OCI-M1 (cell line): ENCODE measurements around the gene XXYLT1.
A peak's percentile ranks its signal among the peaks of the same experiment; 100 is the strongest.
"Not testable (repeated sequence)": the region's sequence is repeated elsewhere in the genome, so short reads cannot be mapped to it uniquely, and the experiment has no call there.

Experiments used
- DNase-seq: peaks from one replicate; lab custom pipeline; 2025; lab: John Stamatoyannopoulos, UW

The XXYLT1 gene

DNA sequence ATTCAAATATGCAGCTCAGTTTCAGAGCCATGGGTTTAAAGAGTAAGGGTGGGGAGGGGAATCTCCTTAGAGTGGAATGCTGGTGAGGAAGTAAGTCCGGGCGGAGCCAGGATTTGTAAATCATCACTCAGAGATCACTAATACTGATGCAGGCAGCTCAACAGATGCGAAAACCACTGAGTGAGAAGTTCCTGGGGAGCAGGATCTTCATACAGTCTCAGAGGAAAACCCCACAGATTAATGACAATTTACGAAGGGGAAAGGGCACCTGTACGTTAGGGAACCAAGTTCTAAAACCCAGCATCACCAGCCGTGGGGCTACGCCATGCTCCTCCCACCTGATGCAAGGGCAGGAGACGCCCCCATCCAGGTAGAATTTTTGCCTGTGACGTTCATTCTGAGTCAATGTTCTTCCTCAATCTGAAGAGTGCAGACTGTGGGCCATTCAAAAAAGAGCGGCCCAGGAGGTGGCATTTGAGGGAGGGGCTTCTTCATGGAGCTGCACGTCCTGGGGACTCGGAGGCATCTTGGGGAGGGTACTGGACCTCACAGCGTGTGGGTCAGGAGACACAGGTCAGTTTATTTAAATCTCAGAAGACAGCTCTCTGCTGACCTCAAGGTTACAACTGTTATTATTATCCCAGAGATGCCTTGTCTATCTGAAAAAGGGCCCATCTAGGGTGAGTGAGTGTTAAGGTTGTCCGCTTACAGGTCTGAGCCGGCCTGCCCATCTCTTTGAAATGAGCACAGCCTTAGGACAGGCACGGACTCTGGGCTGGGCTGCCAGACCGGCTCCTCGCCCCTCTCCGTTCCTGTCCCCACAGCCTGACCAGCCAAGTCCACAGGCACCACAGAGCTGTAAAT, 228.0 kb downstream of the XXYLT1 start:
- DNase-seq: no peak

DNA sequence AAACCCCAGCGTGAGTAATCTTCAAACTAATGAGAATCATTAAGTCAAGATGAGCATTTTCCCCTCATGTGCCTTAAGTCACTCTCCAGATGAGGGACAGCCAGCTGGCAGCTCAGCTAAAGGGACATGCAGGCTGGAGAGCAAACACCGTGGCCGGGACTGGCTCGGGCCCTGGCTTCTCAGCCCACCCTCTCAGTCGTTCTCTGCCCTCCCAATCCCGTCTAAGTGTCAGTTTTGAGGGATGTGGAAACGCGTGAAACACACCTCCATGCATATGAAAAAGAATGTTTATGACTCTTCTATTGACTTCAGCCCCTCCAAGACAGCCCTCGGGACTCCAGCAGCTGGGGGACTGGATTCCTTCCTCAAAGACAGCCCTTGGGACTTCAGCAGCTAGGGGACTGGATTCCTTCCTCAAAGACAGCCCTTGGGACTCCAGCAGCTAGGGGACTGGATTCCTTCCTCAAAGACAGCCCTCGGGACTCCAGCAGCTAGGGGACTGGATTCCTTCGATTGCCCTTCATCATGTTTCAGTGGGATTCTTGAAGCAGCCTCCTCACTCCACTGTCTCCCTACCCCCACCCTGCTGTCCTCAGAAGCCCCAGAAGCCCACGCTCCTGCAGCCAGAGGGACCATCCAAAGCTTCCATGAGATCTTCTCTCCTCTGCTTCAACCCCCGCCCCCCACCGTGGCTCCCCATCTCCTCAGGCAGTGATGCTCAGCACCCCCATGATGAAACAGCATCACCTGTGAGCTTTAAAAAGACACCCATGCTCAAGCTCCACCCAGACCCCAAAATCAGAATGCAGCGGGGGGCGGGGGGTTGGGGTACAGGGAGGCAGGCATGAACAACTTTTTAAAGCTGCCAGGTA, 228.9 kb downstream of the XXYLT1 start:
- DNase-seq: no peak

DNA sequence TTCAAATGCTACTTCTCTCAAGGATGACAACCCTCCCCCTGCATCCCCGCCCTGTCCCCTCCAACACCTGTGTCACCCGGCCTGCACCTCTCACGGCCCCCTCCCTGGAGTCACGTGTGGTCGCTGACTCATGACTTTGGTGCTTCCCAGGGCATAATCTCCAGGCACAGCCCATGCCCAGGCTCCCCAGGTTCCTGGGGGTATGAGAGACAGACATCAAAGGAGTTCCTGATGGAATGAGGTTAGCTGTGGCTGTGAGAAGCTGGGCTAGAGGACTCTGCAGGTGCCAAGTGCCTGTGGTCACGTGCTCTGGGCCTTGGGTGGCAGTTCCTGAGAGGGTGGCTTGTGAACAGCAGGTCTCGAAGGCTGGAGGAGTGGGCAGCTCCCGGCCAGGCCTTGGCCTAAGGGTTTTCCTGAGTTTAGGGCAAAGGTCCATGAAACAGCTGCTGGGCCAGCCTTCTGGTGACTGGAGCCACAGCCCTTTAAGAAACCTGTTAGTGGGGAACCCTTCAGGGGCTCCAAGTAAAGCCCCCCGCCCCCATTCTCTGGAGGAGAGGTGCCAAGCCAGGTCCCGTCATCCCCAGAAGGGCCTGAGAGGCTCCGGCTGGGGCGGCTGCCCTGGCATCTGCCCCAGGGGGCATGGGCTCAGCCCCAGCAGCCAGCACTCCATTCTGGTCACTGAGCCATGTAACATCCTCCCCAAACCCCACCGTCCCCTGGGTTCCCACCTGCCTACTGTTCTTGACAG, 230.0 kb downstream of the XXYLT1 start:
- no peak for DNase-seq

DNA sequence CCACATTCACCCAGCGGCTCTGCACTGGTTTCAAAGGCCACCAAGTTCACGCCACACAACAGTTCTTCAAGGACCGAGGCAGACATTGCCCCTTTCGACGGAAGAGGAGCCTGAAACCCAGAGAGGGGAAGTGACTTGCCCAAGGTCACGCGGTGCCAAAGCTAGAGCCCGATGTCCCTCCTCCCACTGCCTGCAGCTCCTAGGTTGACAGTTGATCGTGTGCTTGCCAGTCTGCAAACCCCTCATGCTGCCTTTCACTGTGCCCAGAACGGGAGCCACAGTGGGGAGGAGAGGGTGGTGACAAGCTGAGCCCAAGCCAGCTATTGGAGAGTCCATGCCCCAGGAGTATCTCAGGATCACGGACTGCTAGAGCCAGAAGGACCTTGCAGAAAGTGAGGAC, 230.9 kb downstream of the XXYLT1 start:
- no peak for DNase-seq

DNA sequence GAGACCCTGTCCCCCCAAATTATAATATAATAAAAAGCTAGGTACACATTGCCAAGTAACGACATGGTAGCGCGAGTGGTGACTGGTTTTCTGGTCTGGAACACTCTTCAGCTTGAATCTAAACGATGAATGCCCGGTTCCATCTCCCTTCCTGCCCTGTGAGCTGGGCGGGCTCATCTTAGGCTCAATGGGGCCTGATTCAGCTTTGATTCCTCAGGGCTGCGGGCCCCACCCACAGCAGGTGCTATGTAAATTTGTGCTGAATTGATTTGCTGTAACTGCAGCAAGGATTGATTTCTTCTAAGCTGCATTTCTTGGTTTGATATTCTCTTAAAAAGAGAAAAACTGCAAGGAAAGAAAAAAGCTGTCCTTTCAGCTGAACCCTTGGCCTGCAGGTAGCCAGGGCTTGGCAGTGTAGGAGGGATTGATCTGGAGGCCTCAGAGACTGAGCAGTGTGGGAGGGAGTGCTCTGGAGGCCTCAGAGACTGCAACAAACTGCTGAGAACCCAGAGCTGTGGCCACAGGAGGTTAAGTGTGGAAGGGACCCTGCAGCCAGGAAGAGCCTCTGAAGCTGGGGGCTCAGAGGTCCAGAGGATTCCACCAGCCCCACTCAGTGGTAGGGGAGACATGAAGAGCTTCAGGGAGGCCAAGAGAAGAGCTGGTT, 231.6 kb downstream of the XXYLT1 start:
- DNase-seq: no peak

DNA sequence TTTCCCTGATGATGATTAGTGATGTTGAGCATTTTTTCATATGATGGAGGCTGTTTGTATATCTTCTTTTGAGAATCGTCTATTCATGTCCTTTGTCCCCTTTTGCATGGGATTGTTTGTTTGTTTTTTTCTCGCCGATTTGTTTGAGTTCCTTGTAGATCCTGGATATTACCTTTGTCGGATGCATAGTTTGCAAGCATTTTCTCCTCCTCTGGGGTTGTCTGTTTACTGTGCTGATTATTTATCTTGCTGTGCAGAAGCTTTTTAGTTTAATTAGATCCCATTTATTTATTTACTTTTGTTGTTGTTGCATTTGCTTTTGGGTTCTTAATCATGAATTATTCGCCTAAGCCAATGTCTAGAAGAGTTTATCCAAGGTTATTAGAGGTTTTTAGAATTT, 232.8 kb downstream of the XXYLT1 start:
- no peak for DNase-seq

DNA sequence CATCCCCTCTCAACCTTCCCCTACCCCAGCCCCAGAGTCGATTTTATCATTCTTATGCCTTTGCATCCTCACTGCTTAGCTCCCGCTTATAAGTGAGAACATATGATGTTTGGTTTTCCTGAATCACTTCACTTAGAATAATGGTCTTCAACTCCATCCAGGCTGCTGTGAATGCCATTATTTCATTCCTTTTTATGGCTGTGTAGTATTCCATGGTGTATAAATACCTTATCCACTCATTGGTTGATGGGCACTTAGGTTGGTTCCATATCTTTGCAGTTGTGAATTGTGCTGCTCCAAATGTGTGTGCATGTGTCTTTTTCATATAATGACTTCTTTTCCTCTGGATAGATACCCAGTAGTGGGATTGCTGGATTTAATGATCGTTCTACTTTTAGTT, 233.4 kb downstream of the XXYLT1 start:
- not testable (repeated sequence) for DNase-seq

DNA sequence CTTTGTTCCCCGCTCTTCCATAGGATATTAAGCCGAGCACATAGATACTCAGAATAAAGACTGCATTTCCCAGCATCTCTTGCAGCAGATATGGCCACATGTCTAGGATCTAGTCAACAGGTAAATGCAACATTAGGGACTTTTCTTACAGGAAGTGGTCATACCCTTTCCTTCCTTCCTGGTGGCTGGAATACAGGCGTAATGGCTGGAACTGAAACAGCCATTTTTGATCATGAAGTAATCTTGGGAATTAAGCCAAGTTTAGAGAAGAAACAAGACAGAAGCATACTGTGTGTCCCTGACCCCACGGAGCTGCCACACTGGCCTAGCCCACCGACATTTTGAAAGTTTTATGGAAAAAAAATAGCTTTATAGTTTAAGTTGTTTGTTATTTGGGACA, 234.0 kb downstream of the XXYLT1 start:
- DNase-seq: no peak

DNA sequence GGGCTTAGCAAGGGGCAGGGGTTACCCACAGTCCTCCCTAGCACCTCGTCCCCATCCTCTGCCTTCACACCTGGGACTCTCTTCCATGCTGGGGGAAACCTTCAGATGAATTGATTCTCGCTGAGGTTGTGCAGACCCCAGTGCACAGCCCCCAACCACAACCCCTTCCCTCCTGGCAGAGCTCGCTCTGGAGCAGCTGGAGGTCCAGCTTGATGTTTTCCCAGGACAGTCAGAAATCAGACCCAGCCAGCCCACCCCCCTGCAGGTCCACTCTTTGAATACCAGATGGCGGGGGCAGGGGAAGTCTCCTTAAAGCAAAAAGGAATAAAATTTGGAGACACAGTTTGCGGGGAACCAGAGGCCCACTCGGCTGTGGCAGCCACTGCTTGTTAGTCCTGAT, 234.4 kb downstream of the XXYLT1 start:
- DNase-seq: no peak

DNA sequence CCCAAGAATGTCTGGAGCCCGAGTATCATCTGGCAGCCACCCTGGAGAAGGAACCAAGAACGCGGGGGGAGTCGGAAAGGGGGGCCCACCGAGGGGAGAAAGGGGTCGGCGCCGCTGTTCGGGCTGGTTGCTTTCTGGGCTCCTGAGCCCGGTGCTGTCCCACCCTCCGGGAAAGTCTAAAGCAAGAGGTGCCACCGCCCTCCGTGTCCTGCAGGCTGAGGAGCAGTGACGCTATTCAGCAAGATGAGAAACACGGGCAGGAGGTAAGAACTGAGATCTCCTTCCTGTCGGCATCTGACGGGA, 234.8 kb downstream of the XXYLT1 start:
- DNase-seq: no peak

DNA sequence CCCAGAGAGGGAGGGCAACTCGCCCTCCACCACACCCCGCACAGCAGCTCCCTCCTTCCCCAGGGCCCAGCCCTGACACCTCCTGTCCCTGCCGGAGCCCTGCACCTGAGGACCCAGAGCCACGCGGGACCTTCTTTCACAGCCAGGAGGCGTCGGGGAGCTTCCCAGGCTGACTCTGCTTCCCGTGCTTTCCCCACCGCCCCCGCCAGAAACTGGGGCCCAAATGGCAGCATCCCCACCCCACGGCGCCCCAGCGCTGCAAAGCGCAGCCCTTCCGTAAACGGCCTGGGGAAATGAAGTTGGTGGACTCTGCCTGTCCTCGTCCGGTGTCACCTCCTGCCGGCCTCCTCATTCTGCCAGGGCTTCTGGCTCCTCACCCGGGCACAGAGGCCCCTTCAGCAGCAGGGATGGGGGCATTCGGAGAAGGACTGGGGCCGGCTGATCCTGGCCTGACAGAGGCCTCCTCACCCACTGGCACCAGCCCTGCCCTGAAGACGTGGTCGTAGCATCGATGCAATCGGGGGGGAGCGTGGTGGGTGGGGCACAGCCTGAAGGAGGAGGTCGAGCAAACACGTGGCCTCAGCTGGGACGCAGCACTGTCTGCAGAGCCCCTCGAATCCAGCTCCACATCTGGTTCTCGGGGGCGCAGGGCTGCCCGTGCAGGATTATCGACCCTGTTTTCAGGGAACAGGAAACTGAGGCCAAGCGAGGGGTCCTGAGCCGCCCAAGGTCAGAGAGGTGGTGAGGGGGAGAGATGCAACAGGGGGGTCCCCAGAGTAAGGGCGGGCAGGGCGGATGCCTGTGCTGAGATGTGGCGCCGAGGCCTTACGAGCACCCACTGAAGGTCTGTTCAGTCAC, 235.4 kb downstream of the XXYLT1 start:
- no peak for DNase-seq

DNA sequence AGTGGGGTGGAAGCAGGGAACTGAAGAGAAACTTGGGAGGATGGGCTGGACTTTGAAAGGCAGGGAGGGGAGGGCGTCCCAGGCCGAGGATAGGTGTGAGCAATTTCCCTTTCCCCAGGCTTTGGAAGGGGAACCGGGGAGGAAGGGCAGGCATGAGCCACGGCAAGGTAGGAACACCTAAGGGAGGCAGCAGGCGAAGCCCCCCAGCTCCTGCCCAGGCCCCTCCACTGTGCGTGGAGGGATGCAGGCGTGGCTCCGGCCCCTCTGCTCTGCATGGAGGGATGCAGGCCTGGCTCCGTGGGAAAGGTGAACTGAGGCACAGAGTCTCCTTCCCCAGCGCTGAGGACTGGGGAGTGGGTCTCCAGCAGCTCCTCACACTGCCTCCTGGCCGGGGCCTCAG, 236.4 kb downstream of the XXYLT1 start:
- no peak for DNase-seq

DNA sequence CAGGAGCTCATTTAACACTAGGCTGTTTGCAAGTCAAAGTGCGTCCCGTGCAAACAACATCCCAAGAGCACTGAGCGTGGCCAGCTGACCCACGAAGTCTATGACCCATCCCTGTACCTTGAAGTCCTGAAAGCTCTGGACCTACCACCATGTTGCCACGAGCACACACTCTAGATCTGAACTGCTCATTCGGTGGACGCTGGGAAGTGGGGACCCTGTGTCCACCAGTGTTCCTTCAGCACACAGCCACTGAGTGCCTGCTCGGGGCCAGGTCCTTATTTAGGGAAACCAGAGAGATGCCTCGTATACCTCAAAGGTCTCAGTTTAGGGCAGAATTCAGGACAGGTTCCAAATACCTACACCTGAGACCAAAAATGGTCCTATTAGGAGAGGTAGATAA, 236.9 kb downstream of the XXYLT1 start:
- DNase-seq: no peak

DNA sequence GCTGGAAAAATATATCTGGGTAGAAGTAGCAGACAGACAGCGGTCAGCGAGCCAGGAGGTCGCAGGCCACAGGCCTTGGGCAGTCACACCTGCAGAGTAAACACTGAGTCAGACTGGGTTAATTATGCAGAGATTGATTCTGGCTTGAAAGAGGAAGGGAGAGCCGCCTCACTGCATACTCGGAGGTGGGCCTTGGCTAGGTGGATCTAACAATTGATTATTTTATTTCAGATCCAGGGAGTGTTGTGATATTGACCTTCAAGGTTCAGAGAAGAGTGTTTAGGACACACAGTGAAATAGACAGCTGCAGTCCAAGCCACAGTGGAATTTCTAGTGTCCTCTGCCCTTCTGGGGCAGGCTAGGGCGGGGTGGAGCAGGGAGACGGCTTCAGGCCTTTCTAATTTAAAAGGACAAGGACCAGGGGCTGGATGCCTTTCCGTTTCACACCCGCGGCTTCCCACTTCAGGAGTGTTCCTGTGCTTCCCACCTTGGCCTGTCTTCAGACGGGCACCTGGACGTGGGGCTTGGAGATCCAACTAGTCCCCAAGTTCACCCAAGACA, 237.3 kb downstream of the XXYLT1 start:
- no peak for DNase-seq

DNA sequence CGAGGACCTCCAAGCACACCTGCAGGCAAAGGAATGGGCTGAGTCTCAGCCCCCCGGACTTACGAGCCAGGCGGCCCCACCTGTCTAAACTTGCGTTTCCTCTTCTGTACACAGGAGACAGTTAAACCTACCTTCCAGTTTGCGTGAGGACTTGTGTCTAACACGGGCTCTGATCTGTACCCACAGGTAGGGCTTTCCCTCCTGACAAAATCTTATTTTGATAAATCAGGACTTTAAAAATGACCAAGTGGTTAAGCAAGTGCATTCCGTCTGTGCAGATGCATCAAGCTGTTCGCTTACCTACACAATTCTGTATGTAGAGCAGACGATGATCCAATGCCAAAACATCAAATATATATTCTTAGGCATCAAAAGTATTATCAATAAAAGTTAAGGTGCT, 238.0 kb downstream of the XXYLT1 start:
- DNase-seq: no peak

DNA sequence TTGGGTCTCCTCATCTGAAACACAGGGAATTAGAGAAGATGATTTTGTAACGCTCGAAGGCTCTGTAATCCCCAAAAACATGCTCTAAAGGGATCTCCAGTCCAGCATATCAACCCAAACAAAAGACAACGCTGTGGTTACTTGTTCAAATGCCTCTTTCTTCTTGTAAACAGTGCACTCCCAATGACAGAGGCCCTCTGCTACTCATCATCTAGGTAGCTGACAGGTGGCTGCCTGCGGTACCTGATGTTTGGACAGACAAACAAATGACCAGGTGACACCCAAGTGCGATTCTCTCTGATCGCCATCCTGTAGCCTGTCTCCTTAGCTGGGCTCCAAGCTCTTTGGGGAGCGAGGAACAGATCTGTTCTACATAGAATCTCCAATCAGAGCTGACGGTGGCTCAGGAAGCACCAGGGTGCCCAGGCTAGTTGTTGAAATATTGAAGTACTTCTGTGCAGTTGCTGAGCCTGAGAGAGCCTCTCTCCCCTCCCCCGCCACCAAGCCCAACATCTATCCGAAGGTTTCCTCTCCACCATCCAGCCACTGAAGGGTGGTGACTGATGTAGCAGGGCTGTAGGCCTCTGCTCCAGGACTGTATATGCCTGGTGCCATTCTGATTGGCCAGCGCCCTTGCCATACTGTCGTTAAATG, 238.7 kb downstream of the XXYLT1 start:
- DNase-seq: no peak

DNA sequence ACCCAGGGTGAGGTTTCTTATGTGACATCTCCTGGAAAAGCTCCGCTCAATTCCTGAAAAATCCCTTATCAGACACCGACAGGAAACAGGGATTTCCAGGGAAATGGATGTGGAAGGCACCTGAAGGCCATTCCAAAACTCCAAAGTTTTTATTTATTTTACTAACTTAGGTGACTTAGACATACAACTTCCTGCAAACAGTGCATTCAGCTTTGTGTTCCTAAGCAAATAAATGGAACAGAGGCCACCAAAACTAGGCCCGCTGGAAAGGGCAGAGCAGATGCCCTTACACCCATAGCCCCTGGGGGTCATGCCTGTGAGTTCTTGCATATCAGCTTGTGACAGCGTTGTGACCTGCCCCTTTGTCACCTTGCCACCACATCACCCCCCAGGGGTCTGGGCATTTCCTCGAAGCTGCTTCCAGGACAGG, 239.4 kb downstream of the XXYLT1 start:
- DNase-seq: peak; percentile 1

DNA sequence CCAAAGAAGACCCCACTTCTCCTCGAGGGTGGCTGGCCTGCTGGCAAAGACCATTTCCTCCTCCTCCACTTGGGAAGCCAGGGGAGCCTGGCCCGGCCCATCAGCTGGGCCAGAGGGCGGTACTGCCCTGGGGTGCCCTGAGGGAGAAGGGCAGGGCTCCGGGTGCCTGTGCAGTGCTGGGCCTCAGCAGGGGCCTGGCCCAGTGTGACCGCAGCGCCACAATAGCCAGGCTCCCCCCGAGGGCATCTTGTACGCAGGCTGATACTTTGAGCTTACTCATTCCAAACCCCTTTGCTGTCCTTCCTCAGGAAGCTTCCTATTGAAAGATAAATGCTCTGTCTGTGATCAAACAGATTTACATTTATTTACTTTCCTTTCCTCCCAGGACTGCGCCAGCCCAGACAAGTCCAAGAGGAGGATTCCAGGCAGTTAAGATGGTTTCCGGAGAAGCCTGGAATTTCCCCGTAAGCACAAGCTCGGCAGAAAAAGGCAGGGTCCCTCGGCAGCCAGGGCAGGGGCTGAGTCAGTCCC, 240.1 kb downstream of the XXYLT1 start:
- DNase-seq: no peak

DNA sequence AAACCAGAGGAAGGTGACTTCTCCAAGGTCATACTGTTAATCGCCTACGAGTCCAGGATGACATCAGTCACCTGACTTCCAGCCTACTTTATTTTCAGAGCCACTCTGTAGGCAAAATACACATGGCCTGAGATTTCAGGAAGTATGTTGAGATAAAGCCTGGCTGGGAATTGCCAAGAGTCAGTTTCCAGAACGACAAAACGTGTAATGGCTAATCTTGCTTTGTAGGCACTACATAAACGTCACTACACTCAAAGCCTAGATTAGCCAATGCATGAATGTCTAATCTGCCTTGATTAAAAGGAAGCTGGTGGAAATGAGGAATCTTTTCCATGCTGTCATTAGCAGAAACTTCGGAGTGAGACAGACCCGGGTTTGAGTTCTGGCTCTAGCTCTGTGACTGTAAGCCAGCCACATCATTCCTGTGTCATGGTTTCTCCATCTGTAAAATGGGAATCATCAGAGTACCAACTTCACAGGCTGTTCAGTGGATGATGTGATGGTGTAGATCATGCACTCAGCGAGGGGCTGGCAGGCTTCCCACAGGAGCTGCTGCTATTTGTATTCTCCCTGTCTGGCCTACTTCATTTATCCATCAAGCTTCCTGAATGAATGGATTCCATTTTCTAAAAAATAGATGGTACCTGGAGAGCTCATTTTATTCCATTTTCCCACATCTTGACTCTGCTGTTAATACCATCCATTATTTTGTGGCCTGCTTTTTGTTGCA, 241.9 kb downstream of the XXYLT1 start:
- no peak for DNase-seq

DNA sequence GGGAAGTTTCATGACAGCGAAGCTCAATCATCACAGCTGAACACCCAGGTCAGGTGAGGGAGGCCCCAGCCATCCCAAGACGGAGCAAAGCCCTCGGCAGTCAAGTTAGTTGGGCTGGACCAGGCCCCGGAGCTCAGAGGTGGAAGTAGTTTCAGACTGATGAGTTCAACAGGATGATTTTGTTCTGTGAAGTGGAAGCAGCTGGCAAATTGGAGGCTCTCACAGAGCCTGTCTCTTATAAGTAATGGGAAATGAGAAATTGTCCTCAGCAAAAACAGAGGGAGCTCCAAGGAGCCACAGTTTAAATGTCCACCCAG, 245.1 kb downstream of the XXYLT1 start:
- DNase-seq: no peak
